HuH-7 (cell line): Measurements from ENCODE around the gene SLN.

Experiments
- DNase-seq: peaks from one replicate; pipeline ENCODE4 v3.0.0; 2011; ENCODE audit warnings: low spot score

Gene SLN

GRCh38 chr11:107683061-107683460 lies 28.8 kb downstream of the SLN start:
- DNase-seq: no peak

DNA sequence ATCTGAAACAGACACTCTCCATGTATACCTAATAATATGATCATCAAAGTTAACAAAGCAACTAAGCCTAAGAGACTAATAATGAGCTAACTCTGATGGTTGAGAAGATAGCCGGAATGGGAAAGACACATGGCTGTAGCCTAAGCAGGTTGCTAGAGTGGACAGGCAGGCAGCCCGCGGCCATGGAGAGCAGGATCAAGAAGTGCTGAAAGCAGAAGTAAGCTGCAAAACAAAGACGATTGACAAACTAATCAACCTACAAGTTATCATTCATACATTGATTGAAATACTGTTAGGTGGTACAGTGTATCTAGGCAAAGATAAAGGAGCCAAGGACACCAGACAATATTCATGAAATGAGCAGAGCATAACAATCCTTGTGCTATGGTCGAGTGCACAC lies 29.3 kb downstream of the SLN start:
- no peak for DNase-seq

GRCh38 chr11:107682171-107682570 lies 29.7 kb downstream of the SLN start:
- DNase-seq: no peak

DNA sequence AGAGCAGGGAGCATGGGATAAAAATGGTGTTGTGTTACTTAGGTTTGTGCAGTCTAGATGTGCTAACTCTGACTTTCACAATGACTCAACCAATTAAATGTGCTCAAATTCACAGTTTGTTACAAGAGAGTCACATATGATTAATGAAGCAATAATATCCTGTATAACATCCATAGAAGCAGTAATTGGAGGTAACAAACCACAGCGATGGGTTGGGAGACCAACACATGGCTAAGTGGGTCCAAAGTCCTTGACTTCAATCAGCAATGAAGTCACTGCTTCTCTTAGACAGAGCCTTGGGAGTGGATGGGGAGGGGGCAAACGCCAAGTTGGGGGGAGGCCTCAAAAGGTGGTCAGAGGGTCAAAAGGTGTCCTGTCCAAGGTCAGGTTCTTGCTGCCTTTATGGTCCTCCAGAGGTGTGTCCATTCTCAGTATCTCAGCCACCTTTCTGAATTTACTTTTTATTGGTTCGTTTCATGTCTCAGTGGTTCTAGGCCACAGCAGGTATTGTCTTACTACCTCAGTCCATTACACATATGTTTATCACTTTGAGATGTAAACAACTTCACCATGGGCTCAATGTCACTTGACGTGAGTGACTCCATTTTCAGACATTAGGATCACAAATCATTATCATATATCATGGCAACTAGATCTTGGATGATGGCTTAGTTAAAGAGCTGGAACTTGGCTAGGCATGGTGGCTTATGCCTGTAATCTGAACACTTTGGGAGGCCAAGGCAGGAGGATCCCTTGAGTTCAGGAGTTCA lies 32.4 kb downstream of the SLN start:
- no peak for DNase-seq

DNA sequence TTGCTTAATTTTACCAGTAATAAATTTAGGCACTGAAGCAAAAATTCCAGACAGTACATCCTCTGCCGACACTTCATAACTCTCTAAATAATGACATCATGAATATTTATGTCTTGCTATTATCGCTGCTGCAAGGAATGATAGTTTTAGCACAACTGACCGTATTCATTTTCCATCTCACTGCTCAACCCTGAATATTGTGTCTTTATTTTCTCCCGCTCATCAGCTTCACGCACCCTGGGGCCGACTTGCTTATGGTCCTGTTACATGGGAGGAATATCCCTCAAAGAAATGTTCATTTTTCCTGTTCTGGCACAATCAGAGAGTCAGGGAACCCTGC lies 33.3 kb downstream of the SLN start:
- DNase-seq: no peak

DNA sequence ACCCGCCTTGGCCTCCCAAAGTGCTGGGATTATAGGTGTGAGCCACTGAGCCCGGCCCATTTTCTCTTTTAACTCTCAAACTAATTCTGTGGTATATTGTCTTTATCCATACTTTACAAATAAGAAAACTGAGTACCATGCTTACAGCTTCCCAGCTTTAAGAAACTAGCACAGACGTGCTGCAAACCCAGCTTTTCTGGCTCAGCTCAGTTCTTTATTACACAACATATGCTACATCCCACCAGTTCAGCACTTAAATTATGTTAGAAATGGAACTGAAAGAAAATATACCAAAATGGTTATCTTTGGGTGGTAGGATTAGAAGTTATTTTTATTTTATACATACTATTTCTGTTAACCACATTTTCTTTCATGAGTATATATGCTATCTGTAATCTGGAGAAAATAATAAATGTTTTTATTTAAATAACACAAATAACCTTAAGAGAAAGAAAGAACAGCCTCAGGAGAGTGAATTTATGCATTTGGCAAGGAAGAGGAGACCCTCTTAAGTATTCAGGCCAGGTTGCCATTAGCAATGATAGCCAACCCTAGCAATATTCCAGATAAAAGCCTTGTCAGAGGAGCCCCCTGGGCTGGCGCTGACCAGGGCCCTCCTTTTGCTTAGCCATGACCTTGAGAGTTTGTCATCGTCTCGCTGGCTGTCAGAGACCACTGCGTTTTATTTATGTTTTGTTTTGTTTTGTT lies 33.8 kb downstream of the SLN start:
- no peak for DNase-seq

DNA sequence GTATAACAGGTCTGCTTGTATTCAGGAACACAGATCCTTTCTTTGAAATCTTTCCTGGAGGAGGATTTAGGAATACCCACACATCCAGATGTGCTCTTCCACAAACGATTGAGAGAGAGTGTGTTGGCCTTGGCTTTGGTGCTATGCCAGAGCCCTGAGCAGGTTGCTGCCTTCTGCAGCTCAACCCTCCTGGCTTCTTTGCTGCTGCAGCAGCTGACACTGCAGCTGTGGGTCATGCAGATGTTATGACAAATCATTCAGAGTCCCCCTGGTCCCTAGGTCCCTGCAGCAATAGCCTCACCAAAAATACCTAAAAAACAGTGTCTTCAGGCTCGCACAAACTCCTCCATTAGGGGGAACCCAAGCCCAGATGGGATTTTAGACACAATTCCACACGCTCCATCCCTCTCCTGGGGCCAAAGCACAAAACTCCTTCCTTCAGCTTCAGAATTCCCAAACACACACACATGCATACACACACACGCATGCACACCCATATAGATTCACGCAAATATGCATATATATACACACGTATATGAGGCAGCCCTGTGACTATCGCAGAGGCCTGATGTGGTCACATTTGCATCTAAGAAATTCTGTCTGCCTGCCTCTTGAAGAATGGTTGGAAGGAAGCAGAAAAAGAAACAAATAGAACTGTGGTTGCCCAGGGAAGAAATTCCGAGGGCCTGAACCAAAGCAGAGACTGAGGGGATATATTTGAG lies 35.4 kb downstream of the SLN start:
- no peak for DNase-seq

DNA sequence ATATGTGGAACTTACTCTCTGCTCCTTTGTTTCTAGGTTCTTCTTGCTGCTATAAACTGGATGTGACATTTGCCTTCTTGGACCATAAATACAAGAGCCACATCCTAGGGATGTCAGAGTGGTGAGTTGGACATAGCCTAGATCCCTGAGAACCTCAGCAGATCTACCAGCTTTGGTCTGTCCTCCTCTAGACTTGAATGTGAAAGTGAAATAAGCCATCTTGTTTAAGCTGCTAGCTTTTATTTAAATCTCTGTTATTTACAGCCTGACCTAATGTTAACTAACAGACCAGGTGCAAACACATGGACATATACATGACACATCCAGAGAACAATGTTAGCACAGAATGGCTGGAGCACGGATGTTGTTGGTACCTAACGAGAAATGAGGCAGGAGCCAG lies 36.0 kb downstream of the SLN start:
- no peak for DNase-seq

- no peak for DNase-seq
These were observed 41.8 kb downstream of the SLN start for GRCh38 chr11:107669893-107670601.

- no peak for DNase-seq
These were observed 42.6 kb downstream of the SLN start for GRCh38 chr11:107669191-107669740.

- DNase-seq: no peak
These were observed 44.8 kb downstream of the SLN start for GRCh38 chr11:107666911-107667613.

DNA sequence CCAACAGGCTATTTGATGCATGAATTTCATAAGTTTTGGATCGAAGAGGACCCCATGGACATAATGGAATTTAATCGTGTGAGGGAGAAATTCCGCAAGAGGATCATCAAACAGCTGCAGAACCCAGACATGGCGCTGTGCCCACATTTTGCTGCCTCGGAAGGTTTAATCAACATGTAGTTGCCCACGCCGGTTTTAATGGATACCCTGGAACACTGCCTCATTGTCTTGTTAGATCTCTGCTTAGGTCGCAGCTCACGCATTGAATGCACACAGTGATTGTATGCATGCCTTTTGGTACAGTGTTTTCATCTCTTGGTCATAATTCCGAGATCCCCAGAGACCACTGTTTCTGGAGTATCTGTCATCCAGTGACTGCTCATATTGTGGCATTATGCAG lies 46.8 kb downstream of the SLN start:
- DNase-seq: no peak

- DNase-seq: no peak
These were observed 50.2 kb downstream of the SLN start for GRCh38 chr11:107661656-107662055.

GRCh38 chr11:107660066-107660465 lies 51.8 kb downstream of the SLN start:
- DNase-seq: no peak

DNA sequence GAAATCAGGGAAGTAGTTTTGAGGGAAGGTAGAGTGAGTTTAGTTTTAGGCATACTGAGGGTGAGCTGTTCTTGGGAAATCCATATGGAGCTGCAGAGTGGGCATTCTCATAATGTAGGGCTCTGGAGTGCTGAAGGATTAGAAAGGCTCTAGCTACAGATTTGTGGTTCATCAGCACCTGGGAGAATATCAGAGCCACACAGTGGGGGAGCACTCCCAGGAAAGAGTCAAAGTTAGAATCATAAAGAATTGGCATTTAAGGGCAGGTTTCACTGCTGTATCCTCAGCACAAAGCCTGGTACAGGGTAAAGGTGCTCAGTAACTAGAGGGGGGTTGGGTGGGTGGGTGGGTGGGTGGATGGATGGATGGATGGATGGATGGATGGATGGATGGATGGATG lies 52.5 kb downstream of the SLN start:
- DNase-seq: no peak
